Sigmoid colon (tissue), 7 donors: ENCODE data around the gene HMGCL. TPM values are rescaled to one million over a fixed set of nuclear protein-coding genes. Genes with fewer than 3 reads are reported as not detected.

Experiments
- DNase-seq: peaks from one replicate; pipeline ENCODE4 v3.0.0-alpha.2; 2019
- H3K27ac ChIP-seq, 4 donors: fragments of 200-600 bp; sonication (generic); one replicate each; pipeline ENCODE4 v1.5.1; 2016 to 2019; ENCODE audit warnings: mild to moderate bottlenecking in 1 of 4
- H3K27me3 ChIP-seq, 3 donors: fragments of 200-600 bp; sonication (generic); one replicate each; pipeline ENCODE4 v1.5.1; 2019; ENCODE audit warnings: mild to moderate bottlenecking in 1 of 3
- H3K36me3 ChIP-seq, 4 donors: fragments of 200-600 bp; sonication (generic); one replicate each; pipeline ENCODE4 v1.5.1; 2016 to 2019
- H3K4me1 ChIP-seq, 4 donors: fragments of 200-600 bp; sonication (generic); one replicate each; pipeline ENCODE4 v1.5.1; 2017 to 2019
- H3K4me3 ChIP-seq, 4 donors: fragments of 200-600 bp; sonication (generic); one replicate each; pipeline ENCODE4 v1.5.1; 2017 to 2019; ENCODE audit warnings: mild to moderate bottlenecking in 2 of 4, moderate library complexity in 1 of 4
- H3K9me3 ChIP-seq, 4 donors: fragments of 200-600 bp in 3 of 4; sonication (generic) in 3 of 4; one replicate each; pipeline versions ENCODE4 v1.5.1 to v1.6.1; 2013 to 2019
- EP300 ChIP-seq, 4 donors: sonication (generic); formaldehyde crosslinking; IDR thresholded peaks; one replicate each; pipeline ENCODE4 v1.6.1; 2017; ENCODE audit warnings: antibody characterized with exemption in 4 of 4
- POLR2A ChIP-seq, 2 donors: fragments of 450-650 bp; IDR thresholded peaks; one replicate each; pipeline ENCODE4 v1.6.1; 2016; ENCODE audit warnings: antibody characterized with exemption in 2 of 2, mild to moderate bottlenecking in 2 of 2, moderate library complexity in 2 of 2
- POLR2AphosphoS5 ChIP-seq, 4 donors: sonication (generic); formaldehyde crosslinking; IDR thresholded peaks; one replicate each; pipeline ENCODE4 v1.6.1; 2017; ENCODE audit warnings: antibody characterized with exemption in 4 of 4
- WGBS, 2 donors: extraction: QIAGEN DNeasy Blood & Tissue Kit; methylation state at CpG; one replicate each; pipeline ENCODE4 v1.1.7; 2013; 5-methylcytosine and 5-hydroxymethylcytosine counted together
- intact Hi-C: fragments of 100-400 bp; cut with DNase I; formaldehyde crosslinking; loops from one replicate; pipeline ENCODE4 v1.15.1; 2023
- polyA plus RNA-seq, 3 donors: library from polyadenylated mRNA; stranded (reverse); fragments of 200-250 nt; gene quantifications; one replicate each; pipeline ENCODE4 v1.2.3, GENCODE V29; 2013
- total RNA-seq, 4 donors: library from RNA; depleted of rRNA; stranded (reverse); fragments of >200 nt; gene quantifications; one replicate each; pipeline ENCODE4 v1.1.0, GENCODE V29; 2016
- TF ChIP-seq, protein P1 (sequence below), 4 experiments: fragments of 450-650 bp in 3 of 4; fragments of 200-600 bp in 1 of 4; IDR thresholded peaks; one replicate each; pipeline ENCODE4 v1.5.1; 2016 to 2019; ENCODE audit warnings: antibody characterized with exemption in 4 of 4, mild to moderate bottlenecking in 3 of 4, moderate library complexity in 2 of 4
- donor health status: healthy with polysubstance abuse.
- donor health status: Bipolar disorder and iron deficiency.
- donor health status: healthy.

Gene HMGCL
- total and polyA plus RNA-seq, 7 donors, result 24.8 to 156 (median 47.4) TPM

DNA sequence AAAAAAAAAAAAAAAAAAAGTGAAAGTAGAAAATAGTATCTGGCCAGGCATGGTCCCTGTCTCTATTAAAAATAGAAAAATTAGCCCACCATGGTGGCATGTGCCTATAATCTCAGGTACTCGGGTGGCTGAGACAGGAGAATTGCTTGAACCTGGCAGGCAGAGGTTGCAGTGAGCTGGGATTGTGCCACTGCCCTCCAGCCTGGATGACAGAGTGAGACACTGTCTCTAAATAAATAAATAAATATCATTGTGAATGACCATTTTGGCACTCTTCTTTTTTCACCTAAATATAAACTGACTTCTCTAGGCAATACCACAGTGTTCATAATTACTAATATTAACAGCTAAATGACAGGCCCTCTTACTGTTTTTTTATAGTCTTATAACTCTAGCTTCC, 67.4 kb downstream of the HMGCL start:
- no peaks in the 10 kb centered on the region for H3K9me3 ChIP-seq
- DNase-seq, result no peak
- H3K36me3 ChIP-seq, result peaks cover 48 to 100% (median 64%) of the 10 kb centered on the region in 4 donors
- H3K4me3 ChIP-seq, result no peak overlapping the region
- no peak for TF ChIP-seq POLR2A (IDR thresholded peaks at IDR 0.05)
- TF ChIP-seq, protein P1, sequence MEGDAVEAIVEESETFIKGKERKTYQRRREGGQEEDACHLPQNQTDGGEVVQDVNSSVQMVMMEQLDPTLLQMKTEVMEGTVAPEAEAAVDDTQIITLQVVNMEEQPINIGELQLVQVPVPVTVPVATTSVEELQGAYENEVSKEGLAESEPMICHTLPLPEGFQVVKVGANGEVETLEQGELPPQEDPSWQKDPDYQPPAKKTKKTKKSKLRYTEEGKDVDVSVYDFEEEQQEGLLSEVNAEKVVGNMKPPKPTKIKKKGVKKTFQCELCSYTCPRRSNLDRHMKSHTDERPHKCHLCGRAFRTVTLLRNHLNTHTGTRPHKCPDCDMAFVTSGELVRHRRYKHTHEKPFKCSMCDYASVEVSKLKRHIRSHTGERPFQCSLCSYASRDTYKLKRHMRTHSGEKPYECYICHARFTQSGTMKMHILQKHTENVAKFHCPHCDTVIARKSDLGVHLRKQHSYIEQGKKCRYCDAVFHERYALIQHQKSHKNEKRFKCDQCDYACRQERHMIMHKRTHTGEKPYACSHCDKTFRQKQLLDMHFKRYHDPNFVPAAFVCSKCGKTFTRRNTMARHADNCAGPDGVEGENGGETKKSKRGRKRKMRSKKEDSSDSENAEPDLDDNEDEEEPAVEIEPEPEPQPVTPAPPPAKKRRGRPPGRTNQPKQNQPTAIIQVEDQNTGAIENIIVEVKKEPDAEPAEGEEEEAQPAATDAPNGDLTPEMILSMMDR (IDR thresholded peaks at IDR 0.05), result no peak
- TF ChIP-seq EP300 (IDR thresholded peaks at IDR 0.05), result no peak
- no peak for TF ChIP-seq POLR2AphosphoS5 (IDR thresholded peaks at IDR 0.05)
- intact Hi-C loops, result no loop called here
- H3K27ac ChIP-seq, result no peak overlapping the region
- 92% methylated on average over 1 of the region's 1 CpG for WGBS, 2 donors
- peaks cover 0 to 12% (median 10%) of the 10 kb centered on the region in 4 donors for H3K4me1 ChIP-seq
- H3K27me3 ChIP-seq, result no peaks in the 10 kb centered on the region

DNA sequence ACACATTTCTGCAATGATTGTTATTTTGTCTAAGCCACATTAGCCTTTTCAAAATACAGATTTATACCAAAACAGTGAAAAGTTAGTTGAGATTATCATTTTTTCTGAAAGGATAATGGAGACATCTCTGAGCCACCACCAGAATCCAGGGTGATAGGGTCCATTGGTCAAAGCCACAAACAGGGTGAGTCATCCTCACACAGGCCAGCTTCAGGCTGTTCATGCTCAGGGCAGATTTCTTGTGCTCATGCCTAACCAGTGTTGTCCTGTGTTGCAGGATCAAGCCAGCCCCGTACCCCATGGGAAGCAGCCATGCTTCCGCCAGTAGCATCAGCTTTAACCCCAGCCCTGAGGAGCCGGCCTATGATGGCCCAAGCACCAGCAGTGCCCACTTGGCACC, 68.6 kb downstream of the HMGCL start:
- intact Hi-C loops, result no loop called here
- no peaks in the 10 kb centered on the region for H3K27me3 ChIP-seq

DNA sequence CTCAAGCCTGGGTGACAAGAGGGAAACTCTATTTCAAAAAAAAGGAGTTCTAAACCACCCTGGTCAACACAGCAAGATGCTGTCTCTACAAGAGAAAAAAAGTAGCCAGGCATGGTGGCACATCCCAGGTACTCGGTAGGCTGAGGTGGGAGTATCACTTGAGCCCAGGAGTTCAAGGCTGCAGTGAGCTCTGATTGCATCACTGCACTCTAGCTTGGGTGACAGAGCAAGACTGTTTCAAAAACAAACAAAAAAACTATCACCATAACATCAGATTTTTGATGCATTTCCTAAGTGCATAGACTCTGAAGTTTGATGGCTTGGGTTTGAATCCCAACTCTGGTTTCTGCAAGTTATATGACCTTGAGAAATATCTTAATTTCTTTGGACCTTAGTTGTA, 72.3 kb downstream of the HMGCL start:
- no peak overlapping the region for H3K4me3 ChIP-seq
- 89 to 91% methylated on average over 1 of the region's 1 CpG for WGBS, 2 donors
- H3K4me1 ChIP-seq, result peaks cover 0 to 1% (median 0%) of the 10 kb centered on the region in 4 donors
- TF ChIP-seq EP300 (IDR thresholded peaks at IDR 0.05), result no peak
- TF ChIP-seq, protein P1 (IDR thresholded peaks at IDR 0.05), result no peak
- no peak for TF ChIP-seq POLR2AphosphoS5 (IDR thresholded peaks at IDR 0.05)
- no peak for TF ChIP-seq POLR2A (IDR thresholded peaks at IDR 0.05)
- no peak overlapping the region for H3K27ac ChIP-seq
- H3K9me3 ChIP-seq, result no peaks in the 10 kb centered on the region
- intact Hi-C loops, result no loop called here
- DNase-seq, result no peak
- H3K36me3 ChIP-seq, result peaks cover 62 to 82% (median 76%) of the 10 kb centered on the region in 4 donors
- no peaks in the 10 kb centered on the region for H3K27me3 ChIP-seq

More for the DNA sequence above, 68.6 kb downstream of the HMGCL start:
- Histone ChIP-seq H3K4me3 (no peak overlapping the region), H3K4me1 (peaks cover 0 to 12% (median 10%) of the 10 kb centered on the region in 4 donors), H3K36me3 (peaks cover 59 to 100% (median 75%) of the 10 kb centered on the region in 4 donors), H3K9me3 (no peaks in the 10 kb centered on the region), H3K27ac (no peak overlapping the region)
- WGBS, 2 donors, result 93 to 96% methylated on average over 3 of the region's 3 CpGs
- DNase-seq, result no peak
- TF ChIP-seq, protein P1 (IDR thresholded peaks at IDR 0.05), result no peak
- TF ChIP-seq POLR2AphosphoS5 (IDR thresholded peaks at IDR 0.05), result no peak

Other genes with a start within 250 kb of the HMGCL start
- 1,000 to 10,000 TPM in 2 of 4 donors, 100 to 1,000 TPM in 2; 735 to 1,309 (median 1,008) TPM for gene RPL11, start 133.6 kb downstream of the HMGCL start, total RNA-seq
- 1,000 to 10,000 TPM; 2,325 to 3,932 (median 2,641) TPM for gene RPL11, start 133.6 kb downstream of the HMGCL start, polyA plus RNA-seq
- gene ELOA, start 82.0 kb downstream of the HMGCL start, total RNA-seq, result 10 to 100 TPM; 25.7 to 29.9 (median 26.7) TPM
- gene ELOA, start 82.0 kb downstream of the HMGCL start, polyA plus RNA-seq, result 10 to 100 TPM; 12.3 to 18.3 (median 15.0) TPM
- gene PITHD1, start 47.0 kb downstream of the HMGCL start, total RNA-seq, result 10 to 100 TPM; 47.9 to 78.7 (median 50.9) TPM
- gene PITHD1, start 47.0 kb downstream of the HMGCL start, polyA plus RNA-seq, result 10 to 100 TPM; 41.2 to 47.2 (median 42.0) TPM
- 10 to 100 TPM; 20.2 to 24.4 (median 23.3) TPM for gene LYPLA2, start 34.3 kb downstream of the HMGCL start, total RNA-seq
- 100 to 1,000 TPM in 2 of 3 donors, 10 to 100 TPM in 1; 99.6 to 121 (median 120) TPM for gene LYPLA2, start 34.3 kb downstream of the HMGCL start, polyA plus RNA-seq
- 10 to 100 TPM in 1 of 4 donors, 1 to 10 TPM in 3; 7.8 to 11.5 (median 9.5) TPM for gene GALE, start 24.7 kb downstream of the HMGCL start, total RNA-seq
- 100 to 1,000 TPM; 131 to 208 (median 207) TPM for gene GALE, start 24.7 kb downstream of the HMGCL start, polyA plus RNA-seq
- 10 to 100 TPM; 14.1 to 28.9 (median 21.8) TPM for gene FUCA1, start 42.9 kb upstream of the HMGCL start, total RNA-seq
- 100 to 1,000 TPM in 1 of 3 donors, 10 to 100 TPM in 2; 46.2 to 260 (median 83.1) TPM for gene FUCA1, start 42.9 kb upstream of the HMGCL start, polyA plus RNA-seq
- not detected for gene CNR2, start 87.9 kb upstream of the HMGCL start, total RNA-seq
- 1 to 10 TPM in 1 of 3 donors, under 1 TPM in 1, not detected in 1; 0.23 to 4.2 TPM for gene CNR2, start 87.9 kb upstream of the HMGCL start, polyA plus RNA-seq
- gene PNRC2, start 134.4 kb upstream of the HMGCL start, total RNA-seq, result 100 to 1,000 TPM; 111 to 198 (median 154) TPM
- gene PNRC2, start 134.4 kb upstream of the HMGCL start, polyA plus RNA-seq, result 100 to 1,000 TPM; 104 to 223 (median 162) TPM
- gene SRSF10, start 154.9 kb upstream of the HMGCL start, total RNA-seq, result 100 to 1,000 TPM in 1 of 4 donors, 10 to 100 TPM in 3; 80.6 to 105 (median 93.9) TPM
- gene SRSF10, start 154.9 kb upstream of the HMGCL start, polyA plus RNA-seq, result 10 to 100 TPM; 42.6 to 61.5 (median 55.9) TPM